Retinal pigment epithelial cell (primary cell): ENCODE results near the gene EED.
A peak's percentile ranks its signal among the peaks of the same experiment; 100 is the strongest.

Experiments used
- DNase-seq: peaks from one replicate; pipeline ENCODE4 v3.0.0-alpha.2; 2010; ENCODE audit warnings: low read depth
- H3K4me3 ChIP-seq: 2 replicates; pipeline ENCODE4 v1.5.1; 2011; ENCODE audit warnings: mild to moderate bottlenecking, low read length, control low read depth, moderate library complexity
- CTCF ChIP-seq: conservative IDR thresholded peaks from 2 replicates; pipeline ENCODE4 v1.5.1; 2011; ENCODE audit warnings: low read depth, low read length, control low read depth, inconsistent platforms

EED gene

GRCh38 chr11:86201371-86201884 is 43.1 kb upstream of the EED start:
- TF ChIP-seq CTCF: no peak
- DNase-seq: no peak
- H3K4me3 ChIP-seq: no peak overlapping the region

- TF ChIP-seq CTCF: no peak
- DNase-seq: no peak
- H3K4me3 ChIP-seq: peak overlapping the region; percentile 47
Measured at GRCh38 chr11:86202013-86202336, 42.6 kb upstream of the EED start.

- TF ChIP-seq CTCF: no peak
- DNase-seq: no peak
- H3K4me3 ChIP-seq: no peak overlapping the region
Measured at GRCh38 chr11:86204356-86204755, 40.2 kb upstream of the EED start.

- TF ChIP-seq CTCF: no peak
- DNase-seq: no peak
- H3K4me3 ChIP-seq: no peak overlapping the region
Measured at GRCh38 chr11:86205421-86206336, 38.9 kb upstream of the EED start.

GRCh38 chr11:86206337-86206695 is 38.2 kb upstream of the EED start:
- H3K4me3 ChIP-seq: no peak overlapping the region
- no peak for DNase-seq
- no peak for TF ChIP-seq CTCF

GRCh38 chr11:86207413-86207812 is 37.1 kb upstream of the EED start:
- no peak for DNase-seq
- H3K4me3 ChIP-seq: no peak overlapping the region
- no peak for TF ChIP-seq CTCF

GRCh38 chr11:86208572-86208971 is 36.0 kb upstream of the EED start:
- no peak for TF ChIP-seq CTCF
- no peak overlapping the region for H3K4me3 ChIP-seq
- DNase-seq: no peak
